Epidermal melanocyte (primary cell): ENCODE measurements around the gene HIC1.

ENCODE experiments used
- DNase-seq: peaks from one replicate; pipeline ENCODE4 v3.0.0; 2011; ENCODE audit warnings: low spot score; ENCODE audit not compliant: insufficient read length

HIC1 gene

DNA sequence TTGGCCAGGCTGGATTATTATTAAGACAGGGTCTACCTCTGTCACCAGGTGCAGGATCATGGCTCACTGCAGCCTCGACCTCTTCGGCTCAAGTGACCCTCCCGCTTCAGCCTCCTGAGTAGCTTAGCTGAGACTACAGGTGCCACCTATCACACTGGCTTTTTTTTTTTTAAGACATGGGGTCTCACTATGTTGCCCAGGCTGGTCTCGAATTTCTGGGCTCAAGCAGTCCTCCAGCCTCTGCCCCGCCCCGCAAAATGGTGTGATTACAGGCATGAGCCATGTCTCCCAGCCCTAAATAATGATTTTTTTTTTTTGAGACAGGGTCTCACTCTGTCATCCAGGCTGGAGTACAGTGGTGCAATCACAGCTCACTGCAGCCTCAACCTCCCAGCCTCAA is 7.3 kb upstream of the HIC1 start:
- DNase-seq = no peak

GRCh38 chr17:2048805-2049204 is 6.1 kb upstream of the HIC1 start:
- no peak for DNase-seq

DNA sequence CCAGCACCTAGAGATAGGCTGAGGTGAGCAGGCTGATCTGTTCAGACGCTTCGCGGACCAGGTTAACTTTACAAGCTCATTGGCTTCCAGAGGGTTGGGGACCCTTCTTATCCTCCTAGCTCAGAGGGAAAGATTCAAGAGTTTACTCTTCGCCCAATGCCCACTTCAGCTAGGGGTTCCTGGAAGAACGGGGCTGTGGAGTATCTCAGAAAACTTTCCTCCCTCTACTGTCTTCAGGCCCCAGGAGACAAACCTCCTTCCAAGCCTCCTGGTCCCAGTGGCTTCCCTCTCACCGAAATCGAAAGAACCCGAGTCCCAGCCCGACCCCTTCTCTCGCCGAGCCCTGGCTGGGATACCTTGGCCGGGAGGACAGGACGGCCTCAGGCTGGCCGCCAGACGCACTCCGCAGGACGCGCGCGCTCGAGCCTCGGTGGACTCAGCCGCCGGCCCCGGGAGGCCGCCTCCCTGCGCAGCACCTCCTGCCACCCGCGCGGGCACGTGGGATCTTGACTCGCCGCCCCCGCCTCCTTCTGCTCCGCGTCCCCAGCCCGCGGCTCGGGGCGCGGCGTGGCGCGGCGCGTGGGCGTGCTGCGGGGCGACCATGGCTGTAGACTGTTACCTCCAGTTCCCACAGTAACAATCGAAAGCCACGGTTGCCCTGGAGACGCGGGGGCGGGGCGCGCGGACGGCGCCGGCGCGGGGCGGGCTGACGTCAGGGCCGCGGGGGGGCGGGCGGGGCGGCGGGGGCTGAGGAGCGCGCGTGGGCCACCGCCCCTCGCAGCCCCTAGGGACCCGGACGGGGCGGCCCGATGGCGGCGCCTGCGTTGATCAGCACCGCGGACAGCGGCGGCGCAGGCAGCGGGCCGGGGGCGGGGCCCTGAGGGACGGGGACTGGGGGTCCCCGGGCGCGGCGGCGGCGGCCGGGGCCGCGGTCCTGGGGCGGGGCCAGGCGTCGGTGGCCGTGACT is 5.3 kb upstream of the HIC1 start:
- peak; percentile 76 for DNase-seq

DNA sequence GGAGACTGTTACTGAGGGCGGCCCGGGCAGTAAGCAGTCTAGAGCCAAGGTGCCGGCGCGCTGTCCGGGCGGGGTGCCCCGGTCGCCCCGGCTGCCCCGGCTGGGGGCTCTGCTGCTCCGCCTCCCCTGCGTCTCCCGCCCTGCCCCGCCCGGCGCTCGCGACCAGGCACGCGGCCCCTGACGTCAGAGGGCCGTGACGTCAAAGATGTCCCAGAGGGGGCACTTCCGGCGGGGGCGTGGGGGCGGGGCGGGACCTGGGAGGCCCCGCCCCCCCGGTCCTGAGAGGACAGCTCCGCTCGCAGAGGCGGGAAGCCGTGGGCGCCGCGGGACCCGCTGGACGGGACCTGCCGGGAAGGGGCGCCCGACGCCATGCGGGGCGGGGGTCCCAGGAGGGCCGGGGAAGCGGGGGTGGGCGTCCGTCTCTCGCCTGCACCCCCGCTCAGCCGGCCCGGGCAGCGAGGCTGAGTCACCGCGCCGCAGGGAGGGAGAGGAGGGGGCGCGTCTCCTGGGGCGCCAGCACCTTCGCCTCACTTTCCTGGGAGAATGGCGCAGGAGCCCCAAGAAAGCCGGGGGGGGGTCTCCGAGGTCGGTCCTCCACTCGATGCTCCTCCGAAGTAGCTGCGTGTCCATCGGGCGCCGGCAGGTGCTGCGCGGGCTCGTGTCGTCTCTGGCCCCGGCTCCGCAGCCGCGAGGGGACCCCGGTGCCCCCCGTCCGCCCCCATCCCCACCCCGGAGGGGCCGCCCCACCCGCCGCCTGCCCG is 4.4 kb upstream of the HIC1 start:
- DNase-seq = peak; percentile 69

DNA sequence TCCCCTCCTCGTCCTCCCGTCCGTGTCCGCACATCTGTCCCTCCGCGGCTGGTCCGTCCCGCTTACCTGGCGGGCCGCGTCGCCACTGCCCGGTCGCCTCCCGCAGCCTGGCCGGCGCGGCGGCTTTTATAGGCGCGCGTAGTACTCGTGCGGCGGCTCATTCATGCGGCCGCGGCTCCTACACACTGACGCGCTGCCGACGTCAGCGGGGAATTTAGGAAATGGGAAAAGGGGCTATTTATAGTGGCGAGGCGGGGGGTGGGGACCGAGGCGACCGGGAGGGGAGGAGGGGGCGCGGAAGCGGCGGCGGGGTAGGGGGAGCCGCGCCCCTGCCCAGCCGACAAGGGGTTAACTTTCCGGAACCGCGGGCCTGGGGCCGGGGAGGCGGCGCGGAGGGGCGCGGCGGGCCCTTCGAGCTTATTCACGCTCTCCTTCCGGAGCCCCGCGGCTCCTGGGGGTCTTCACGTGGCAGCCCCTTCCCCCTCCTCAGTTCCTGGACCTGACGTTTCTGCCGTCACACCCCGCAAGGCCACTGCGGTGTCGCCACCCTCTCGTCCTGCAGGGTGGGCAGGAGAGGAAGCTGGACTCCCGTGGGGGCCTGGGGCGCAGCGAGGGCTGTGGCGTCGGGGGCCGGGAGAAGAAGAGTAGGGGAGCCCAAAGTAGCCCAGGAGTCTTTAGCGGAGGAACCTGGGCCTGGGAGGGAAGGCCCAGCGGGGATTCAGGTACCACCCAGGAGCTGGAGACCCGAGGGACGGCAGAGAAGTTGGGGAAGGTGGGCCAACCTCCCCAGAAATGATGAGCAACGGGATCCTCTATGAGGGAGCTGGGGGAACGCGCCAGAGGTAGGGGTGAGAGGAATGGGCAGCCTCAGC is 3.6 kb upstream of the HIC1 start:
- DNase-seq = no peak

GRCh38 chr17:2051933-2052559 is 2.9 kb upstream of the HIC1 start:
- no peak for DNase-seq

DNA sequence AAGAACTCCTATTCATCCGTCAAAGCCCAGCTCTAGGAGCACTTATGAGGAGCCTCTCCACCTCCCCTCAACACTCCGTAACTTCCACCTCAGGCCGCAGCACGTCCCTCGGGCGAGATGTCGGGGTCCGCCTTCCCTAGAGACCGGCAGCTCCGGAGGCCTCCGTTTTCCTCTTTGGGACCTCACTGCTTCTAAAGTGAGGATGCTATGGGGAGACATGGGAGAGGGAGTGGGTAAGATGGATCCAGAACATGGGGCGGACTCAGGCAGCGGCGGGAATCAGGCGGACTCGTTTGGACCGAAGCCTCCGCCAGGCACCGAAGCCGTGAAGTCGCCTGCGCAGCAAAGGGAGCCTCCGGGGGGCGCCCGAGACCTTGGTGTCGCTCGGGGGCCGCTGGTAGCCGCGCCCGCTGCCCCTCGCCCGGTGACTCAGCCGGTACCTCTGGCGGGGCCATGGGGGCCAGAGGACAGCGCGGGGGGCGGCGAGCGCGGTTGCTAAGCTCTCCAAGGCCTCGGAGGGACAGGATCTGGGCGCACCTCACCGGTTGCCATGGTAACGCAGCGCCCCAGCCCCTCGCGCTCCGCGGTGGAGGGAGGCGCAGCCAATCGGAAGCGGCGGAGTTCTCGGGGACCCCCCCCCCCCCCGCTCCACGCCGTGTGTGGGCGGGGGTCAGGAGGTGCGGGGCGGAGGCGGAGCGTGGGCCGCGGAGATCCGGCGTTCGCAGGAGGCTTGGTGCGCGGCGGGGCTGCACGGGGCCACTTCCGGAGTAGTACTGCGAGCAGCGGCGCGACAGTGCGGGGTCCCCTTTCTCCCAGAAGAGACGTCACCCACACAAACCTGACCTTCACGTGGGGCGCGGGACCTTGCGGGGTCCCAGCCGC is 1.3 kb upstream of the HIC1 start:
- no peak for DNase-seq

DNA sequence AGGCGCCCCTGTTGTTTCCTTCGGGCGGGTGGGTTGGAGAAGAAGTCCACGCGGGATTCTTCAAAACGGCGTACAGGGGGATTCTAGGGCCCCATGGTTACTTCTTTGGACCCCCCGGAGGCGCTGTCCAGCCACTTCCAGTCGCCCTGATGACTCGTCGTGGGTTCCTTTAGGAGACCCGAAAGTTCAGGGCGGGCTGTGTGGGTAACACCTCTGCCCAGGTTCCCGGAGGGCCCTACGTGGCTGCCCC is 716 bp upstream of the HIC1 start:
- no peak for DNase-seq

GRCh38 chr17:2055292-2056205 is 646 bp downstream of the HIC1 start:
- no peak for DNase-seq

GRCh38 chr17:2056206-2057174 is 1.6 kb downstream of the HIC1 start:
- no peak for DNase-seq

- no peak for DNase-seq
Observed at GRCh38 chr17:2057175-2057759, 2.4 kb downstream of the HIC1 start.

GRCh38 chr17:2057760-2058585 is 3.1 kb downstream of the HIC1 start:
- no peak for DNase-seq

- DNase-seq = peak; percentile 75
Observed at GRCh38 chr17:2058586-2059546, 4.0 kb downstream of the HIC1 start.

DNA sequence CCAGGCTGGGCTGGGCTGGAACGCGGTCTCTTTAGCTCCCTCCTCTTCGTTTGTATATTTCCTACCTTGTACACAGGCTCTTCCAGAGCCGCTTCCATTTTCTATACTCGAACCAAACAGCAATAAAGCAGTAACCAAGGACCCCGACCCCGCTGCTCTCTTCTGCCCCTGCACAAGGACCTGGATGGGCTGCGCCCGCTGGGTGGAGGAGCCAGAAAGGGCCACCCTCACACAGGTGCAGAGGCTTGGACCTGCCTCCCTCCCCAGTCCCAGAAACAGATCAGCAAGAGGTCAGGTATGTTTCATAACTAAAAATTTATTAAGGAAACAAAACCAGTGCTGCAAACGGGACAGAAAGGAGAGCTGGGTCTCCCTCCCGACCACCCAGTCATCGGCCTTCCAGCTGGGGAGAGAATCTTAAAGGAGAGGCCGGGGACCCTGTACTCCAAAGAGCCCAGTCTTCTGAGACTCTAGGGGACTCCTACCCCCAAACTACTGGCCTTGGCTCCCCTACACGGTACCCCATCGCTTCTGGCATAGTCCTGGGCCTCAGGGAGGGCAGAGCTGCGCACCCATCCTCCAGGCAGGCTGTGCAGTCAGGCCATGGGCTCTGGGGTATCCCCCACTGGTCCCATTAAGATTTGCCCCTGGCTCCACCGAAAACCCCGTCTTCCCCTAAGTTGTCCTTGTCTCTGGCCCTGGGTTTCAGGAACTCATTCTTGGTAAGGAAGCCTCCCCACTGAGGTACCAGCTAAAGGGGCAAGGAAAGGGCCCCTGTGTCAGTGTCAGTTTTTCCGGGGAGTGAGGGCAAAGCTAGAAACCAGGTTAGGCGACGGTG is 4.9 kb downstream of the HIC1 start:
- no peak for DNase-seq

DNA sequence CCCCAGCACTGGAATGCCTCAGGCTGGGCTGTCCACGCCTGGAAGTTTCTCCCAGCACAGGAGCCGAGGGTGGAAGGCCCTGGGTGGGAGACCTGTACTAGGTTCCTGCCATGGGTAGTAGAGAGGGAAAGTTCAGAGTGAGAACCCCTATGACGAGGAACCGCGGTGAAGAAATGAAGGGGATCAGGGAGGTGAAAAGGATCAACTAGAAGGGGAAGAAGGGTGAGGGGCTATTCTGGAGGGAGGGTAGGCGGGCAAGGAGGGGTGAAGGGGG is 5.4 kb downstream of the HIC1 start:
- DNase-seq = no peak
